Fibroblast of lung (primary cell): ENCODE data around the gene OR4K1. TPM values are rescaled to one million over a fixed set of nuclear protein-coding genes. Genes with fewer than 3 reads are reported as not detected.

Experiments
- DNase-seq, 2 donors: peaks; one replicate each; pipeline versions ENCODE4 v3.0.0 to v3.0.0-alpha.2; 2010; ENCODE audit warnings: low read depth in 2 of 2
- H2AFZ ChIP-seq: 2 replicates; pipeline ENCODE4 v1.5.1; 2012; ENCODE audit warnings: low read length, control low read depth, inconsistent platforms
- H3K27ac ChIP-seq: 2 replicates; pipeline ENCODE4 v1.5.1; 2011; ENCODE audit warnings: low read length, control low read depth; ENCODE audit not compliant: insufficient read depth
- H3K27me3 ChIP-seq: 2 replicates; pipeline ENCODE4 v1.5.1; 2011; ENCODE audit warnings: mild to moderate bottlenecking, low read length; ENCODE audit not compliant: control insufficient read depth, insufficient read depth
- H3K36me3 ChIP-seq: 2 replicates; pipeline ENCODE4 v1.5.1; 2011; ENCODE audit warnings: low read length; ENCODE audit not compliant: control insufficient read depth, insufficient read depth
- H3K4me1 ChIP-seq: 2 replicates; pipeline ENCODE4 v1.5.1; 2011; ENCODE audit warnings: low read length; ENCODE audit not compliant: control insufficient read depth, insufficient read depth; ENCODE audit errors: extremely low read depth
- H3K4me2 ChIP-seq: 2 replicates; pipeline ENCODE4 v1.5.1; 2011; ENCODE audit warnings: low read length, control low read depth; ENCODE audit not compliant: insufficient read depth; ENCODE audit errors: extremely low read depth
- H3K4me3 ChIP-seq, 4 experiments: fragments of 200-600 bp in 1 of 4; sonication (generic) in 1 of 4; replicated peaks in 1 of 4; 2 replicates each; pipeline ENCODE4 v1.5.1; 2011 to 2016; ENCODE audit warnings: low read length in 4 of 4, low read depth in 3 of 4, mild to moderate bottlenecking in 3 of 4, control low read depth in 2 of 4, inconsistent platforms in 1 of 4, mixed read lengths in 1 of 4; ENCODE audit not compliant: insufficient read depth in 1 of 4; ENCODE audit errors: control extremely low read depth in 1 of 4
- H3K79me2 ChIP-seq: 2 replicates; pipeline ENCODE4 v1.5.1; 2012; ENCODE audit warnings: mild to moderate bottlenecking, low read length, inconsistent platforms; ENCODE audit not compliant: control insufficient read depth, insufficient read depth
- H3K9ac ChIP-seq: 2 replicates; pipeline ENCODE4 v1.5.1; 2011; ENCODE audit warnings: mild to moderate bottlenecking, low read length, control low read depth; ENCODE audit not compliant: insufficient read depth
- H3K9me3 ChIP-seq: 2 replicates; pipeline ENCODE4 v1.5.1; 2012; ENCODE audit warnings: low read depth, low read length; ENCODE audit not compliant: control insufficient read depth, insufficient read depth
- H4K20me1 ChIP-seq: 2 replicates; pipeline ENCODE4 v1.5.1; 2011; ENCODE audit warnings: low read length; ENCODE audit not compliant: control insufficient read depth, insufficient read depth; ENCODE audit errors: extremely low read depth
- EZH2 ChIP-seq: IDR thresholded peaks from 2 replicates; pipeline ENCODE4 v1.5.1; 2012; ENCODE audit warnings: low read length, control low read depth, mild to moderate bottlenecking; ENCODE audit errors: missing control alignments
- polyA plus RNA-seq, 2 donors: library from polyadenylated mRNA; depleted of rRNA in 1 of 2; stranded (reverse) in 1 of 2; unstranded in 1 of 2; fragments of >200 nt; gene quantifications; 2 replicates each; pipeline ENCODE4 v1.2.1, GENCODE V29; 2011 to 2012; ENCODE audit warnings: missing spikeins in 1 of 2
- total RNA-seq: library from RNA; depleted of rRNA; stranded (reverse); fragments of >200 nt; gene quantifications from 2 replicates; pipeline ENCODE4 v1.2.1, GENCODE V29; 2014
- TF ChIP-seq, protein P1 (sequence below), 2 donors: IDR thresholded peaks in 1 of 2; conservative IDR thresholded peaks in 1 of 2; 1 replicate in 1 of 2; 2 replicates in 1 of 2; pipeline ENCODE4 v1.5.1; 2011 to 2012; ENCODE audit warnings: low read length in 2 of 2, control low read depth in 1 of 2, inconsistent platforms in 1 of 2, low read depth in 1 of 2, mild to moderate bottlenecking in 1 of 2

Gene OR4K1
- total and polyA plus RNA-seq, 2 donors (not counting 1 experiment from before 2014, with no cell fraction given), result not detected

DNA sequence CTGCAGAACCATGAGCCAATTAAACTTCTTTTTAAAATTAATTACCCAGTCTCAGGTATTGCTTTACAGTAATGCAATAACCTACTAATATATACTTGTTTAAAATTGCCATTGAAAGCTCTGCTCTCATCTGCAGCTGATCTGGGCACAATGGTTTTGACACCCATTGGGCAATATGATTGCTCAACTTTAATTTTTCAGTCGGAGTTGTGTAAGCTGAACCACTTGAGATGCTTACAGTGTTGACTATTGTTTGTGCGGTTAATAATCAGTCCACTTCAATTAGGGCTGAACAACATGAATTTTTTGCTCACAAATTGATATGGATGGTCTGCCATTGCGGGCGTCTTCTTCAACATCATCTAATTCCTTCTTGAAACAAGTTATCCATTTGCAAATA is 28.3 kb upstream of the OR4K1 start:
- Histone ChIP-seq H3K9ac (no peak overlapping the region), H3K27me3 (no peaks in the 10 kb centered on the region), H4K20me1 (no peaks in the 10 kb centered on the region), H3K4me2 (no peak overlapping the region), H3K36me3 (no peaks in the 10 kb centered on the region), H3K9me3 (no peaks in the 10 kb centered on the region), H3K4me1 (no peaks in the 10 kb centered on the region), H3K27ac (no peak overlapping the region), H3K79me2 (no peaks in the 10 kb centered on the region), H3K4me3 (no peak overlapping the region), H2AFZ (no peak overlapping the region)
- DNase-seq, result no peak
- TF ChIP-seq, protein P1, sequence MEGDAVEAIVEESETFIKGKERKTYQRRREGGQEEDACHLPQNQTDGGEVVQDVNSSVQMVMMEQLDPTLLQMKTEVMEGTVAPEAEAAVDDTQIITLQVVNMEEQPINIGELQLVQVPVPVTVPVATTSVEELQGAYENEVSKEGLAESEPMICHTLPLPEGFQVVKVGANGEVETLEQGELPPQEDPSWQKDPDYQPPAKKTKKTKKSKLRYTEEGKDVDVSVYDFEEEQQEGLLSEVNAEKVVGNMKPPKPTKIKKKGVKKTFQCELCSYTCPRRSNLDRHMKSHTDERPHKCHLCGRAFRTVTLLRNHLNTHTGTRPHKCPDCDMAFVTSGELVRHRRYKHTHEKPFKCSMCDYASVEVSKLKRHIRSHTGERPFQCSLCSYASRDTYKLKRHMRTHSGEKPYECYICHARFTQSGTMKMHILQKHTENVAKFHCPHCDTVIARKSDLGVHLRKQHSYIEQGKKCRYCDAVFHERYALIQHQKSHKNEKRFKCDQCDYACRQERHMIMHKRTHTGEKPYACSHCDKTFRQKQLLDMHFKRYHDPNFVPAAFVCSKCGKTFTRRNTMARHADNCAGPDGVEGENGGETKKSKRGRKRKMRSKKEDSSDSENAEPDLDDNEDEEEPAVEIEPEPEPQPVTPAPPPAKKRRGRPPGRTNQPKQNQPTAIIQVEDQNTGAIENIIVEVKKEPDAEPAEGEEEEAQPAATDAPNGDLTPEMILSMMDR (conservative IDR thresholded peaks at IDR 0.05 in 1 of 2, IDR thresholded peaks at IDR 0.05 in 1 of 2; ENCODE audit: low read depth in 1 of 2, low read length in 2 of 2), result no peak
- no peak for TF ChIP-seq EZH2

DNA sequence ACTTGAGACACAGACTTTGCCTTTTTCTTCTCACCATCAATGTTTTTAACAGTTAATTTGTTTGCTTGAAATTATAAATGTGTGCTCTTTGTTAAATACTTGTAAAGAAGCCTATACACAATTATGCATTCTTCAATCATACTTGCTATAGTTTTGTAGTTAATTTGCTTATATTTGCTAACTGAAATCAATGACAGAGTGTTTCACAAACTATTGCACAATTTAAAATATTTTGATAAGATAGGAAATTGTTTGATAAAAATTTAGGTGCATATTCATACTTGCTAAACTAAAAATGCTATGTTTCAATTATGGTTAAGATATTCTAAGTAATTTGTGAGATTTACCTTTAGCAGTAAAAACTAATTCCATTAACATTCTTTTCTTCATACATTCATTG is 24.1 kb upstream of the OR4K1 start:
- Histone ChIP-seq H3K79me2 (no peaks in the 10 kb centered on the region), H3K36me3 (no peaks in the 10 kb centered on the region), H3K27me3 (no peaks in the 10 kb centered on the region), H3K4me2 (no peak overlapping the region), H3K4me1 (no peaks in the 10 kb centered on the region), H3K4me3 (no peak overlapping the region), H3K27ac (no peak overlapping the region), H4K20me1 (no peaks in the 10 kb centered on the region), H2AFZ (no peak overlapping the region), H3K9me3 (no peaks in the 10 kb centered on the region), H3K9ac (no peak overlapping the region)
- TF ChIP-seq, protein P1 (conservative IDR thresholded peaks at IDR 0.05 in 1 of 2, IDR thresholded peaks at IDR 0.05 in 1 of 2; ENCODE audit: low read depth in 1 of 2, low read length in 2 of 2), result no peak
- TF ChIP-seq EZH2, result no peak
- DNase-seq, result no peak

DNA sequence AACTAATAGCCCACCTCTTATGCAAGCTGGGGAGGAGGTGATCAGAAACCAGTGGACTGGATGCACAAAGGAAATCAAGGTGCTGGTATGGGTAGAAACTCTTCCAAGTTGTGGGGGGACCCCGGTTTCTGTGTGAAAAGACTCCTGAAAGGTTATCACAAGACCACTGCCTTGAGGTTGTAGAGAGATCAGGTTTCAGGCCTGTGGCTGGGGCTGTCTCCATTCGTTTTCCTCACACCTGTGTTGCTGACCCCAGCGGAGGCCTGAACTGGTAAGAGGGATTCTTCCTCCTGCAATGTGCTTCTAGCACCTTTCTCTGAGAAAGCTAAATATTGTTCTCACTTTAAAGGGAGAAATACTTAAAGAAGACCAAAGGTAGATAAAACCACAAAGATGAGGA is 19.6 kb upstream of the OR4K1 start:
- Histone ChIP-seq H3K4me1 (no peaks in the 10 kb centered on the region), H3K79me2 (no peaks in the 10 kb centered on the region), H3K27me3 (no peaks in the 10 kb centered on the region), H3K36me3 (no peaks in the 10 kb centered on the region), H3K9me3 (no peaks in the 10 kb centered on the region), H3K4me2 (no peak overlapping the region), H3K4me3 (no peak overlapping the region), H4K20me1 (no peaks in the 10 kb centered on the region), H3K27ac (no peak overlapping the region), H2AFZ (no peak overlapping the region), H3K9ac (no peak overlapping the region)
- TF ChIP-seq EZH2, result no peak
- TF ChIP-seq, protein P1 (conservative IDR thresholded peaks at IDR 0.05 in 1 of 2, IDR thresholded peaks at IDR 0.05 in 1 of 2; ENCODE audit: low read depth in 1 of 2, low read length in 2 of 2), result no peak
- DNase-seq, result no peak
